ENCODE data around the gene CCDC188. TPM values are rescaled to one million over a fixed set of nuclear protein-coding genes. Genes with fewer than 3 reads are reported as not detected.

The CCDC188 gene
- total and polyA plus RNA-seq, 2 of the 13 experiments (the other 11 are each of a cell fraction or from before 2014, with no cell fraction given) = not detected

- no peak for ATAC-seq
- 97% methylated on average over 5 of the region's 19 CpGs for WGBS (ENCODE audit: low lambda C conversion rate)
- in situ Hi-C loops (cut with HindIII; ENCODE audit: extremely low pct_ligation_motif_present, low pct_unique_long_range_greater_than_20kb) (no loop called here), intact Hi-C loops (cut with micrococcal nuclease; ENCODE audit: unreplicated experiment) (no loop called here)
- POLR2A ChIA-PET = no interaction called here
- no TSS peak for BruUV-seq (replicated peaks)
- no peaks in the 10 kb centered on the region for H3K79me2 ChIP-seq (ENCODE audit: insufficient read depth, low read length)
- H3K9me3 ChIP-seq (ENCODE audit: low read length) = no peaks in the 10 kb centered on the region
- peaks cover 1 to 5% of the 10 kb centered on the region in 2 experiments; a peak in 2 of 5 replicates for H3K36me3 ChIP-seq (replicated peaks in 1 of 2; ENCODE audit: control insufficient read depth in 1 of 2, insufficient read depth in 2 of 2, low read length in 2 of 2)
- CTCF ChIA-PET (ENCODE audit: low intra/inter-chr PET ratio, low total read pairs) = no interaction called here
- no peak overlapping the region for H2AFZ ChIP-seq (ENCODE audit: low read length)
- no peak overlapping the region for H3K4me3 ChIP-seq (replicated peaks in 1 of 3; ENCODE audit: insufficient read depth in 1 of 3, low read depth in 2 of 3, low read length in 3 of 3)
- 0 out of 2 replicates have a peak, but pooled peaks cover 6% of the 10 kb centered on the region for H4K20me1 ChIP-seq (ENCODE audit: insufficient read depth, low read length)
- no peak overlapping the region for H3K27ac ChIP-seq (ENCODE audit: extremely low read length, insufficient read depth, low read length)
- FAIRE-seq = no peak
- H3K27me3 ChIP-seq (ENCODE audit: control insufficient read depth in 1 of 2, insufficient read depth in 2 of 2, low read length in 2 of 2) = no peaks in the 10 kb centered on the region
- 0 out of 2 replicates have a peak, but pooled peaks cover 12% of the 10 kb centered on the region for H3K4me1 ChIP-seq (ENCODE audit: insufficient read depth, low read length)
- no peak overlapping the region for H3K9ac ChIP-seq (ENCODE audit: insufficient read depth, low read depth, low read length)
- DNase-seq (ENCODE audit: low spot score) = no peak
- H3K4me2 ChIP-seq (ENCODE audit: low read depth, low read length) = no peak overlapping the region
- TF ChIP-seq NFKB2 (CRISPR knock-in tag; IDR thresholded peaks at IDR 0.05; ENCODE audit: borderline replicate concordance) (no peak), GMEB1 (CRISPR knock-in tag; IDR thresholded peaks at IDR 0.05; ENCODE audit: borderline replicate concordance) (no peak), ZBTB1 (CRISPR knock-in tag; IDR thresholded peaks at IDR 0.05; ENCODE audit: borderline replicate concordance) (no peak), ZGPAT (CRISPR knock-in tag; IDR thresholded peaks at IDR 0.05) (no peak), SIX4 (CRISPR knock-in tag; IDR thresholded peaks at IDR 0.05) (no peak), ZNF569 (CRISPR knock-in tag; IDR thresholded peaks at IDR 0.05; ENCODE audit: borderline replicate concordance) (no peak), ZNF792 (CRISPR knock-in tag; IDR thresholded peaks at IDR 0.05) (no peak), MEIS2 (CRISPR knock-in tag; IDR thresholded peaks at IDR 0.05) (no peak), ZNF878 (CRISPR knock-in tag; IDR thresholded peaks at IDR 0.05) (no peak), STAT6 (CRISPR knock-in tag; IDR thresholded peaks at IDR 0.05; ENCODE audit: borderline replicate concordance) (no peak), ZBTB14 (CRISPR knock-in tag; IDR thresholded peaks at IDR 0.05) (no peak), REL (CRISPR knock-in tag; conservative IDR thresholded peaks at IDR 0.05) (no peak), ZNF225 (CRISPR knock-in tag; IDR thresholded peaks at IDR 0.05) (no peak), HBP1 (CRISPR knock-in tag; IDR thresholded peaks at IDR 0.05; ENCODE audit: low read depth) (no peak)
Observed at GRCh38 chr22:20143883-20144665, 6.8 kb downstream of the CCDC188 start.
